Measurements from ENCODE around the gene JUP.

JUP gene

DNA sequence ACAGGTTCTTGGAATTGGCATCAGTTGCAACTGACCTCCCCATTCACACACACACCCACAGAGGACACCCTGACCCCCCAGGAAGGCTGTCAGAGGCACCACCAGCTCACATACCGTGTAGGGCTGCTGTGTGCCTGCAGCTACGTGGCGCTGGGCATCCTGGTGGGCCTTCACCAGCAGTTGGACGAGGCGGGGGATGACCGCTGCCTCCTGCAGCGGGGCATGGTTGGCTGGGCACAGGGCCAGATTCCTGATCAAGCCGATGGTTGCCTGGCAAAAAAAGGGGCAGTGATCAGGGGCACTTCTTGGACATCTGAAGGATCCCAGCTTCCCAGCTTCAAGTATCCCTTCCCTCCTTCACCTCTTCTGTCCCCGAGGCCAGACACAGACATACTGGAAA, 27.9 kb downstream of the JUP start:
- DNase-seq (ENCODE audit: low spot score): no peak

DNA sequence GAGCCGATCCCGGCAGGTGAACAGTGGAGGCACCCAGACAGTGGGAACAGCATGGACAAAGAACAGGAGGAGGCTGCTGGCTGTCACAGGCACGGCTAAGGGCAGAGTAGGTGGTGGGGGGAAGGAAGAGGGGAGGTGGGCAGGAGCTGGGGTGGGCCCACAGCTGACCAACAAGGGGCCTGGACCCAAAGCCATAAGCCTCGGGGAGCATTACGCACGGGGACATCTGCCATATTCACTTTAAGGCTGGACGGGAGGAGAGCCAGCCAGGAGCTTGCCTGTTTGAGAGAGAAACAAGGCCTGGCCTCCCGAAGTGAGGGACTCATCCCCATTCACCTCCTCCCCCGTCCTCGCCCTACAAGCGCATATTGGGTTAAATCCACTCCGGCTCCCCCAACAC, 32.4 kb downstream of the JUP start:
- no peak for DNase-seq (ENCODE audit: low spot score)

DNA sequence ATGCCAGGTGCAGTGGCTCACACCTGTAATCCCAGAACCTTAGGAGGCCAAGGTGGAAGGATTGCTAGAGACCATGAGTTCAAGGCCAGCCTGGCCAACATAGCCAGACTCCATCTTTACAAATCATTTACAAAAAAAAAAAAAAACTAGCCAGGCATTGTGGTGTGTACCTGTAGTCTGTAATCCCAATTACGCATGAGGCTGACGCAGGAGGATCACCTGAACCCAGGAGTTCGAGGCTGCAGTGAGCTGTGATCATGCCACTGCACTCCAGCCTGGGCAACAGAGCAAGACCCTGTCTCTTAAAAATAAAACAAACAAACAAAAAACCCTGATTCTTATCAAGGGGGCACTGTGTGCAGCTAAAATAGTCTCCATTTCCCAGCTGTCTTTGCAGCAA, 35.2 kb downstream of the JUP start:
- DNase-seq (ENCODE audit: low spot score): no peak

DNA sequence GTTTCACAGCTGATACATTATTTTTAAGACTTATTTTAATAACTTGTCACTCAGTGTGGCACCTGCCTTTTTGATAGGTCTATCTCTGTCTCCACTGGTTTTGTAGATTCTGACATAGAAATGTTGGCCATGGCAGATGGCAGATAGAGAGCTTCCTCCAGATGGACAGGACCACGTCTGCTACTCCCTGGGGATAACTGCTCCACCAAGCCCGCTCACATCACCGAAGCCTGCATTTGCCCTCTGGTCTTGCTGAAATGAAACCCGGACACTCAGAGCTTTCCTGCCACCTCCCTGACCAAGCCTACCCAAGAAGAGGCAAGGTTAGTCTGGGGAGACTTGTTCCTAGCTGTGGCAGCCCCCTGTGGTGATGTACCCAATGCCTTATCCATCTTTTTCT, 35.6 kb downstream of the JUP start:
- no peak for DNase-seq (ENCODE audit: low spot score)

DNA sequence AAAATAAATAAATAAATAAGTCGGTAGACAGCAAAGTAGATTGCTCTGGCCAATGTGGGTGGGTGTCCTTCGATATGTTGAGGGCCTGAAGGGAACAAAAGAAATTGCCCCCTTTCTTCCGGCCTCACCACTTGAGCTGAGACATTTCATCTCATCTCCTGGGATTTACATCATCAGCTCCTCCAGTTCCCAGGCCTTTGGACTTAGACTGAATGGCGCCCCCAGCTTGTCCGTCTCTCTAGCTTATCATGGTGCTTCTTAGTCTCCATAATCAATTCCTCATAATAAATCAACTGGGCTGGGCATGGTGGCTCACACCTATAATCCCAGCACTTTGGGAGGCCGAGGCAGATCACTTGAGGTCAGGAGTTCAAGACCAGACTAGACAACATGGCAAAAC, 38.2 kb downstream of the JUP start:
- no peak for DNase-seq (ENCODE audit: low spot score)

DNA sequence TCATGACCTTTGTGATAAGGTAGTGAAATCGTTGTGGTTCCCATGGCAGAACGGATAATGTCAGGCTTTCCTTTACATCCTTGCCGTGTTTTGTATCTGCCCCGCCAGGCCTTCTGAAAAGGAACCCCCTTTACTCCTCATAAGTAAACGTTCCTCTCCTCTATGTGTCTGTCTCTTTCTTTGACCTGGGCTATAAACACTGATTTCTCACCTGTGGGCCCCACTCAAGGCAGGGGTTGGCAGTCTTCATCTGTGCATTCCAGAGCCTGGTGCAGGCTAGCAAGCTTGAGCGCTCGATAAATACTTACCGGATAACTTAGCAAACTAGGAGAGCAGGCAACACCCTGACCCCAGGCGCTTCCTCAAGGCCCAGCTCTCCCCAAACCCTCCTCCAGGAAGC, 44.8 kb downstream of the JUP start:
- DNase-seq (ENCODE audit: low spot score): no peak

DNA sequence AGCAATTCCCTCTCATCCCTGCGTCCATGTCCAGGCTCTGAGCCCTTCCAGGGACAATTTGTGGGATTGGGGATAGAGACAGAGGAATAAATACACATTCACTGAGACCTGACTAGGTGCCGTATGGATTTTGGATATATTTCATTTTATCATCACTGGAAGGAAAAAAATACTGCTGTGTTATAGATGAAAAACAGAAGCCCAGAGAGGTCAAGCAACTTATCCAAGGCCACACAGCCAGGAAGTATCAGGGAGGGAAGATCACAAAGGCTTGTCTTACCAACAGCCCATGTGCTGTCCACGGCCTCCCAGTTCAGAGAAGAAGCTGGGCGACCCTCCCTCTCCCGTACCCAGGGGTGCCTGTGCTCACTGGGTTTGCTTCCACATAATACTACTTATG, 46.0 kb downstream of the JUP start:
- no peak for DNase-seq (ENCODE audit: low spot score)

DNA sequence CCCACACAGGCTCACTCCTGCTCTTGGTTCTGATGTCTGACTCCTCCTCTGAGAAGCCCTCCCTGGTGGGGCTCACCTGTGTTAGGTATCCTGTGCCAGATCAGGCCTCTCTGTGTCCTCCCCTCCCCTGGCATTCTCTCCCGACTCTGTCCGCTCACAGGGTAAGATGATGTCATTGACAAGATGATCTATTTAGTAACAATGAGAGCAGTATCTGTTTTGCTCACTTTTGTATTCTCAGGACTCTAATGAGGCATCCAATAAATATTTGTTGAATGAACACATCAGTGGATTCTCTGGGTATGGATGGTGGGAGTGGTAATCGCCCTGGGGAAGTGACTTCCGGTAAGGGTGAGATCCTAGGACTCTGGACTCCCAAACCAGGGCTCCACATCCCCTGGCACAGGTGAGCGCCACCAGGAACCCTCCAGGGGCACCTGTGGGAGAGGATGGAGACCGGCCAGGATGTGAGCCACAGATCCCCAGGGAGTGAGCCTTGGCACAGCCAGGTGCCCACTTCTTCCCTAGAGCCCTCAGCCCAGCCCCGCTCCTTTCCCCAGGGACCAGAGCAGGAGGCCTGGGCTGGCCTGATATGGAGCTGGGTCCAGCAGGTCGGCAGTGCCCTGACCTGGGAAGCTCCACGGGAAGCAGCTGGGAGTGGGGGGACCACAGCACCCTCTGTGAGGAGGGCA, 46.7 kb downstream of the JUP start:
- DNase-seq (ENCODE audit: low spot score): peak; percentile 60

DNA sequence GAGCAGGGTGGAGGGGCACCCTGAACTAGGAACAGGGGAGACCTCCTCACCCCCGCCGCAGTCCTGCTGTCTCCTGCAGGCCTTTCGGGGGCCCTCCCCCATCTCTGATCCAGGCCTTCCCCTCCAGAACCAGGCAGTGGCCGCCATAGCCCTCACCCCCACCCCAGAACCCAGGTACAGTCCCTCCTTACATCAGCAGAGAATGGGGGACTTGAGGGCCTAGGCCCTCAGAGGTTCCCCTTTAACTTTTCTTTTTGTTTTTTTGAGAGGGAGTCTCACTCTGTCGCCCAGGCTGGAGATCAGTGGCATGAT, 47.8 kb downstream of the JUP start:
- DNase-seq (ENCODE audit: low spot score): no peak

DNA sequence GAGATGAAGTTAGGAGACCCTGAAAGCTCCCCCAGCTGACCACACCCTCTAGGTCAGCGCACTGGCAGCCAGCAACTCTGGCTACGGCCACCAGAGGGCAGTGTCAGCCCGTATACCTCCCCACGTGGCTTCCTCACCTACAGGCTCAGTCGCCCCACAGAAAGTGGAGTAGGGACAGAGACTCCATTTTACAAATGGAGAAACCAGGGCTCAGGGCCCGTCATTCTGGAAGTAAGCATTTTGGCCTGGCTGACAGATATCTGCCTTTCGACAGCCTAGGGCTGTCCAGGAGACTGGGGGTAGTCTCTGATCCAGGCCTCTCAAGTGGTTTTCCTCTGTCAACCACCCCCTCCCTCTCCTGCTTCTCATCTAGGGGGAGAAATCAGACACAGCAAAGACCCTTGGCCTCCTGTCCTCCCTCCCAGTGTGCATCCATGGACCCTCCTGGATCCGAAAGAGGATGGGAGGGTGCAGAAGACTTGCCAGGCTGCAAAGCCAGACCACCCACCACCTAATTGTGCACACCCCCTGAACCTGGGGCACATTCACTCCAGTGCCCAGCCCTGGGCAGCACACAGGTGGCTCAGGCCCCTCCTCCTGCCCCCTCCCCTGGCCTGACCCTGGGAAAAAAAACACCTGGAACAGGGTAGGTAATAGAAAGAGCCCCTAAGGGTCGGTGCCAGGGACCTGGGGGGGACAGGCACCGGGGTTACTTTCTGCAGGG, 48.3 kb downstream of the JUP start:
- DNase-seq (ENCODE audit: low spot score): peak; percentile 91

DNA sequence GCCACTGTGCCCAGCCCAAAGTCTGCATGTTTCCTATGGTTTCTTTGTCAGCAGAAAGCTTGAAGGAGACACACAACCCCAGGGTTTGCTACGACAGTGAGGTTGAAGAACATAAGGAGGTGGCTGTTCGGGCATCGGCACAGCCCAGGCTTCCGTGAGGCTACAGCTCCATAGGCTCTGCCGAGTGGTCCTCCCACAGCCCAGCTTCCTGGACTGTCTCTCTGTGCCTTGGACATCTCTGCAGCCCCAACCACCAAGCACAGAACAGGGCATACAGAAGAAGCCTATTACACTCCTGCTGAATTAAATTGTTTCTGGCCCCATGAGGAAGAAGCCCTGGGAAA, 48.9 kb downstream of the JUP start:
- no peak for DNase-seq (ENCODE audit: low spot score)

DNA sequence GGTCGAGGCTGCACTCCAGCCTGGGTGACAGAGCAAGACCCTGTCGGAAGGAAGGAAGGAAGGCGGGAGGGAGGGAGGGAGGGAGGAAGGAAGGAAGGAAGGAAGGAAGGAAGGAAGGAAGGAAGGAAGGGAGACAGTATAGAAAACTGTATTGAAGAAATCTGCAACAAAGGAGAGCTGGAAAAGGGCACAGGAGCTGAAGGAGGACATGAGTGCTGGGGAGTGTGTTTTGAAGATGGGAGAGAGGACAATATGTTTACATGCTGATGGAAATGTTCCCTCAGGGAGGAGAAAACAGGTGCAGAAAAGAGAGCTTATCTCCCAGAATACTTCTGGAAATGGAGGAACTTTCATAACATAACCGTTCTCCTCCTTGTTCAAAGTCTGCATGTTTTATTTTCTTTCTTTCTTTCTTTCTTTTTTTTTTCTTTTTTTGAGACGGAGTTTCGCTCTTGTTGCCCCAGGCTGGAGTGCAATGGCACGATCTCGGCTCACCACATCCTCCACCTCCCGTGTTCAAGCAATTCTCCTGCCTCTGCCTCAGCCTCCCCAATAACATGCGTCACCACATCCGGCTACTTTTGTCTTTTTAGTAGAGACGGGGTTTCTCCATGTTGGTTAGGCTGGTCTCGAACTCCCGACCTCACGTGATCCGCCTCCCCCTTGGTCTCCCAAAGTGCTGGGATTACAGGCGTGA, 49.4 kb downstream of the JUP start:
- DNase-seq (ENCODE audit: low spot score): no peak

DNA sequence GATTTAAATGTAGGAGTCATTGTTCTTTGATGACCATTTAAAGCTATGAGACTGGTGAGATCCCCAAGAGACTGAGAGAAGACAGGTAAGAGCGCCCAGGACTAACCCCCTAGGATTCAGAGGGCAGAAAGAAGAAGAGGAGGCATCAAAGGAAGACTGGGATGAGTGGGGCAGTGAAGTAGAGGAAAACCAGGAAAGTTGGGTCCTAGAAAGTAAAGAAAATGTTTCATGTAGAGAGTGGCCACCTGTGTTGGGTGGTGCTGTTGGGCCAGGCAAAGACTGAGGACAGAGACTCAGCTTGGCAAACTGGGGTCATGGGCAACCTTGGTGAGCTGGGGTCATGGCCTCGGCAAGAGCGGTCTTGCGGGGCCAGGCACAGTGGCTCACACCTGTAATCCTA, 50.8 kb downstream of the JUP start:
- DNase-seq (ENCODE audit: low spot score): no peak

DNA sequence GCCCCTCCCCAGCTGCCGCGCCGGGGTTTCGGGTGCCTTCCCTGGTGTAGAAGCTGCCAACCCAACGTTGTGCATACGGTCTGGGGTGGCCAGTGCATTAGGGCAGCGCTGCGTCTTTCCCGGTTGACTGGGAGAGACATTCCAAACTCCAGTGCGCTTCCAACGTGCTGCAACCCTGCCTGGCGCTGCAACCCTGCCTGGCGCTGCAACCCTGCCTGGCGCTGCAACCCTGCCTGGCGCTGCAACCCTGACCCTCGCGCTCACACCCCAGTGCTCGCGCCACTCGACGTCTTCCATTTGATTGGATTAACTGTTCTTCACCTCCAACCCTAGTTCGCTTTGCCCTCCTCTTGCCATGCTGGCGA, 51.6 kb downstream of the JUP start:
- DNase-seq (ENCODE audit: low spot score): no peak

DNA sequence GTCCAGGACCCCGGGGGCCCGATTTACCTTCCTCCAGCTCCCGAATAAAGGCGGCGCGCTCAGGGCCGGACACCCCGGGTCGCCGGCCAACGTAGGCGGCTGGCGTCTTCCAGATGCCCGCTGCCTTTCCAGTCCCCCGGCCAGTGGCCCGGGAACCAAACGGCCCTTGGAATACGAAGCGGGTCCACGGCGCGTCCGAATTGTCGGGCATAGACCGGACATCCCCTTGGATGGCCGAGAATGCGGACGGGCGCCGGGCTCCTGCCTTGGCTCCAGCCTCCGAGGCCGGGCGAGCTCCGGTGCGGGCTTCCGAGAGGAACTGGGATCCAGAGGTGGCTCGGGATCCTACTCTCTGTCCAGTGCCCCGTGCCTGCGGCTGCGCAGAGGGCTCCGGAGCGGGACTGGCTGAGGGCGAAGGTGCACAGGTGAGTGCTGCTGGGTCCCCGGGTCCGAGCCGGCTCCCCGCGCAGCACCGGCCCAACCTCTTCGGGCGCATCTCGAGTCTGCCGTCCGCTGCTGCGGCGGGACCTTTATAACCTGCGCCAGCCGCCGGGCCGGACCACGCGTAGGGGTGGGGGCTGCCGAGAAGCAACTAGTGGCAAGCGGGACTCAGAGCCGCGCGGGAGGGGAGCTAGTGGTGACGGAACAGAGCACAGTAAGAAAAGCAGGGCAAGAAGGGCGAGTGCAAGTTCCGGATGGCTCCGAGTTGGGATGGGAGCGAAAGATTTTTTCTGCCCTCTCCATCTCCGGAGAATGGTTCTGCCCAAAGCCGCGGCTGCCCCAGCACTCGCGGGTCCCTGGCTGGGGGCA, 52.2 kb downstream of the JUP start, which contains the start of gene HAP1:
Gene HAP1 (minus strand): TSS at position 505 of the 810 bp plus-strand sequence. CDS start 9 bp downstream, at position 496.
- peak; percentile 59 for DNase-seq (ENCODE audit: low spot score)

DNA sequence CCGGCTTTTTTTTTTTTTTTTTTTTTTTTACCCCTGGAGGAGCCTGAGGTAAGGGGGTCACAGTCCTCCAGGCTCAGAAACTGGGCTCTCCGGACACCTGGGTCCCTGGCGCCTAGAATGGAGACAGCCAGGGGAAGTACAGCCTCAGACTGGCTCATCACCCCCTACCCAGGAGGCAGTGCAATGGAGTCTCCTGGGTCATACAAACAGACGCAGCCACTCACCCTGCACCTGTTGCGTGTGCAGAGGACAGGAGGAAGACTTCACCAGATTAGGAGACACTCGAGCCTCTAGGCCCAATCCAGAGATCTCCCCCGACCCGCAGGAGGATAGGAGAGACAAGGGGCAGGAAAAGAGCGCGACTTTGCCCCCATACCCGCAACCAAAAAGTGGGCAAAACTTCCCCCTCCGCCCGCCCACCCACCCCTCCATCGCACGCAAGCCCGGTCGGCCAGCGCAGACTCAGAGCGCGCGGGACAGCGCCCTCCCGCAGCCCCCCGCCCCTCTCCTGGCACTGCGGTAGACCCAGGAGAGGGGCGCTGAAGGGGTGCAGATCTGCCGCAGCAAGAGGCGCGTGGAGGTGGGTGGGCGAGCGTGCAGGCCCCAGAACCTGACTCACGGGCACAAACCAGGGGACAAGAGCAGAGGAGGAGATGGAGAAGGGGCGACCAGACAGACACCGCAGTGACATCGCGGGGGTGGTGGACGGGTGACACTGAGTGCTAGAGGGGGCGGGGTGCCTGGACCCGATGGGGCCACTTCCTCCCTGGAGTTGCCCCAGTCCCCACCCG, 53.0 kb downstream of the JUP start:
- DNase-seq (ENCODE audit: low spot score): no peak

DNA sequence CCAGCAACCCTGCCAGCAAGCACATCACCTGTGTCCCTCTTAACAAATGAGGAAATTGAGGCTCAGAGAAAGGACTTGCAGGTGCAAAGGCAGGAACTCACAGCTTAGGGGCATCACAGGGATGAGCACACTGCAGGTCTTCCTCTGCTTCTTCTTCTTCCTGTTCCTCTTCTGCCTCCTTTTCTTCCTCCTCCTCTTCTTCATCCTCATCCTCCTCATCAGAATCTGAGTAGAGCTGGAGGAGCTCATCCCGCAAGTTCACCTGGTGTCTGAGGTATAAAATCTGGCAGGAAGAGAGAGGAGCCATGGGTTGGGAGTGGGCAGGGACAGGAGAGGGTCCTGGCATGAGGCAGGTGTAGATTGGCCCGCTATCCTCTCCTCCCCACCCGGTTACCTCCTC, 54.7 kb downstream of the JUP start:
- no peak for DNase-seq (ENCODE audit: low spot score)

DNA sequence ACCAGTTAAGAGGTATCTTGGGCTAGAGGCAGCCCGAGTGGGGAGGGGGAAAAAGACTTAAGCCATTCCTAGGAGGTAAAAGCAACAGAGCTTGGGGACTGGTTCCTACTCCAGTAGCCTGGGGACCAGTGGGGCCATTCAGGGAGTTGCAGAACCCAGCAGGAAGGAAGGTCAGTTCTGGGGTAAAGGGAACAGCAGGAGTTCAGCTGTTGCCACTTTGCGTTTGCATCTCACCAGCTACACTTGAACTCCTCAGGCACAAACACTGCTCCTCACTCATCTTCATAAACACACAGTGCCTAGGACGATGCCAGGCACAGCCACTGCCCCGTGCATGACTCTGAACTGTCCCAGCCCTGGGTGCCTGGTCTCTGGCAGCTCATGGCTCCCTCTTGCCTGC, 56.0 kb downstream of the JUP start:
- no peak for DNase-seq (ENCODE audit: low spot score)

DNA sequence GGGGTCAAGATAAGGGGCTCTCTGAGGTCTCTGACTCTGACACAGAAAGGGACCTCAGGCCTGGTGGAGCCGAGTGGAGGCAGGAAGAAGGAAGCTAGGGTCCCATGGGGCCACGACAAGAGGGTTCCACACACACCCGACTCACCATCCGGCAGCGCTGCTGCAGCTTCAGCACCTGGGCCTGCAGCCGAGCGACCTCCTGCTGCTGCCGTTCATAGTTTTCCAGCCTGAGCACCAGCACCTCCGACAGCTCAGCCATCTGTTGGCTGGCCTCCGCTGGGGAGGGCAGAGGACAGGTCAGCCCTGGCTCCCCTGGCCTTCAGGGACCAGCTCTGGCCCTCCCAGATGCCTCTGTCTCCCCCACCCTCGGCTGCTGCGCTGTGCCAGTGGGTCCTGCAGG, 58.5 kb downstream of the JUP start:
- DNase-seq (ENCODE audit: low spot score): no peak

DNA sequence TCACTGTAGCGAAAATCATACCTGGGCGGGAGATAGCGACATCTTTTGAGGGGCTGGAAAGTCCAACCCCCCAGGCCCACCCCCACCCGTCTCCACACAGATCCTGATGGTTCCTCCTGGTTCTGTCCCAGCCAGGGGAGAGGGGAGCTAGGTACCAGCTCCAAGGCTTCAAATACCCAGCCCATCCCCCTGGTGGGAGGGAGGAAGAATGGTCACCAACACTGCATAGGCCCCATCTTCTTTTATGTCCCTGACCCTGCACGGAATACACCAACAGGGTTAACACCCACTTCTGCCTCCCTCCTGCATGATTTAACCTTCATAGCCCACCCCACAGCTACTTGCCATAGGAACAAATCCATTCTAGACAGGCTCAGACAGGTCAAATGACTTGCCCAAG, 61.4 kb downstream of the JUP start:
- no peak for DNase-seq (ENCODE audit: low spot score)

DNA sequence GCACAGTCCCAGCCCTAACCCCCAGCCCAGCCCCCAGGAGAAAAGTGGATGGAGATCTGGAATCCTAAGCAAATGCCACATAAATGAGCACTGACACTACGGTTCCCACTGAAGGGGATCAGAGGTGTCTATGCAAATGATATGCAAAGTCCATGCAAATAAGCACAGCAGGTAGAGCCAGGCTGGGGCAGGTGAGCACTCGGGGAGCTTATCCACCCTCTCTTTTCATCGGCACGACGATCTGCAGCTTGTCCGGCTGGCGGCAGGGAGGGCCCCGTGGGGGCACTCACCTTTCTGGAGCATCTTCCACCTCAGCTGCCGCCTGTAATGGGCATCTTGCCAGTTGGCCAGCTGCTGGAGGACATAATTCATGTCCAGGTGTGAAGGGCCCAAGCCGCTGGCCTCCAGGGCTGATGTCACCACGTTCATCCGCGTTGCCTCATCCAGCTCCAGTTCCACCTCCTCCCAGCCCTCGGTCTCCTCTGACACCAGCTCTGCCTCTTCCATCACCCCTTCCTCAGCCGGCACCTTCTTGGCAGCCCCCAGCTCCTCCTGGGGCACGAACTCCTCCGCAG, 61.9 kb downstream of the JUP start:
- DNase-seq (ENCODE audit: low spot score): no peak

All from AG20443 (cell line).